ENCODE measurements around the gene DSC3. TPM values are rescaled to one million over a fixed set of nuclear protein-coding genes. Genes with fewer than 3 reads are reported as not detected.
A peak's percentile ranks its signal among the peaks of the same experiment; 100 is the strongest.

Gene DSC3
- total and polyA plus RNA-seq, 9 of the 15 experiments (the other 6 are each of a cell fraction or from before 2014, with no cell fraction given) = 0.01 to 0.40 (median 0.07) TPM

DNA sequence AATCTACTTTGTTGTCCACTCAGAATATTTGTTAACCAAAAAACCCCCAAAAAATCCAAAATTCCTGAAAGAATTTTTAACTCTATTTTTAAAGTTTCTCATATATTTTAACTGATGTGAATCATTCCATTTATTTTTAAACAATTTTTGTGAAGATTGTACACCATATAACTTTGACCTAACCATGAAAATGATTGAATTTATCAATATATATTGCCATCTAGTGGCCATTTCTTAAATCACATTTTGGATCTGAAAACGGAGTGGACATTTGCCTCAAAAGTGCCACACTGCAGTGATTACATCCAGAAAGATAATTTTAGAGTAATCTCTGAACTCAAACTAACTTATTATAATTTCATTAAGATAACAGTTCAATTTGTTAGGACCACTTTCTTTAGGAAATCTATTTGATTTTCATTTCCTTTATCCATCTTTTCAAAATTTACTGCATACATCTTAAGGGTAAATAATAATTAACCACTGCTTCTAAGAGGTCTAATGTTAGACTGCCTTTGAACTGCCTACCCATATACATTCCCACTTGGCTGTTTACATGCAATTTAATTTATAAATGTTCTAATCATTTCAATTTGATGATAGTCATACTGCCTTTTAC, 71.1 kb downstream of the DSC3 start (continued):
- TF ChIP-seq ZNF707 (CRISPR knock-in tag; conservative IDR thresholded peaks at IDR 0.05) (no peak), ZNF699 (CRISPR knock-in tag; IDR thresholded peaks at IDR 0.05; ENCODE audit: insufficient replicate concordance) (no peak), ZNF24 (IDR thresholded peaks at IDR 0.05) (no peak)
- TF ChIP-seq, protein P1, sequence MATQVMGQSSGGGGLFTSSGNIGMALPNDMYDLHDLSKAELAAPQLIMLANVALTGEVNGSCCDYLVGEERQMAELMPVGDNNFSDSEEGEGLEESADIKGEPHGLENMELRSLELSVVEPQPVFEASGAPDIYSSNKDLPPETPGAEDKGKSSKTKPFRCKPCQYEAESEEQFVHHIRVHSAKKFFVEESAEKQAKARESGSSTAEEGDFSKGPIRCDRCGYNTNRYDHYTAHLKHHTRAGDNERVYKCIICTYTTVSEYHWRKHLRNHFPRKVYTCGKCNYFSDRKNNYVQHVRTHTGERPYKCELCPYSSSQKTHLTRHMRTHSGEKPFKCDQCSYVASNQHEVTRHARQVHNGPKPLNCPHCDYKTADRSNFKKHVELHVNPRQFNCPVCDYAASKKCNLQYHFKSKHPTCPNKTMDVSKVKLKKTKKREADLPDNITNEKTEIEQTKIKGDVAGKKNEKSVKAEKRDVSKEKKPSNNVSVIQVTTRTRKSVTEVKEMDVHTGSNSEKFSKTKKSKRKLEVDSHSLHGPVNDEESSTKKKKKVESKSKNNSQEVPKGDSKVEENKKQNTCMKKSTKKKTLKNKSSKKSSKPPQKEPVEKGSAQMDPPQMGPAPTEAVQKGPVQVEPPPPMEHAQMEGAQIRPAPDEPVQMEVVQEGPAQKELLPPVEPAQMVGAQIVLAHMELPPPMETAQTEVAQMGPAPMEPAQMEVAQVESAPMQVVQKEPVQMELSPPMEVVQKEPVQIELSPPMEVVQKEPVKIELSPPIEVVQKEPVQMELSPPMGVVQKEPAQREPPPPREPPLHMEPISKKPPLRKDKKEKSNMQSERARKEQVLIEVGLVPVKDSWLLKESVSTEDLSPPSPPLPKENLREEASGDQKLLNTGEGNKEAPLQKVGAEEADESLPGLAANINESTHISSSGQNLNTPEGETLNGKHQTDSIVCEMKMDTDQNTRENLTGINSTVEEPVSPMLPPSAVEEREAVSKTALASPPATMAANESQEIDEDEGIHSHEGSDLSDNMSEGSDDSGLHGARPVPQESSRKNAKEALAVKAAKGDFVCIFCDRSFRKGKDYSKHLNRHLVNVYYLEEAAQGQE (IDR thresholded peaks at IDR 0.05; ENCODE audit: borderline replicate concordance) = peak; percentile 42; the same call in 1 of the 2 replicates
- TF ChIP-seq, protein P1 (CRISPR knock-in tag; IDR thresholded peaks at IDR 0.05; ENCODE audit: low read depth) = no peak
